BJ (cell line): ENCODE measurements around the gene JUP. TPM values are rescaled to one million over a fixed set of nuclear protein-coding genes. Genes with fewer than 3 reads are reported as not detected.

Experiments
- CTCF ChIA-PET: fragments of 350-600 bp; formaldehyde crosslinking; extraction: SDS; loops from one replicate; lab custom pipeline; 2021; ENCODE audit warnings: antibody characterized with exemption, inconsistent platforms; lab: Yijun Ruan, JAX
- POLR2A ChIA-PET: fragments of 300-600 bp; sonication (Branson Sonifier 250); formaldehyde crosslinking; extraction: SDS; loops from one replicate; lab custom pipeline; 2021; ENCODE audit warnings: antibody characterized with exemption; lab: Charles Lee
- DNase-seq: peaks from one replicate; pipeline ENCODE4 v3.0.0-alpha.2; 2011; ENCODE audit warnings: low read depth
- H3K27me3 ChIP-seq: 2 replicates; pipeline ENCODE4 v1.6.0; 2011; ENCODE audit warnings: low read length; ENCODE audit not compliant: control insufficient read depth, insufficient read depth
- H3K36me3 ChIP-seq: 2 replicates; pipeline ENCODE4 v1.5.1; 2011; ENCODE audit warnings: low read length; ENCODE audit not compliant: control insufficient read depth, insufficient read depth
- H3K4me3 ChIP-seq: 2 replicates; pipeline ENCODE4 v1.5.1; 2011; ENCODE audit warnings: low read depth, mild to moderate bottlenecking, control low read depth, low read length
- polyA plus RNA-seq: library from polyadenylated mRNA; depleted of rRNA; stranded (reverse); fragments of >200 nt; gene quantifications from 2 replicates; pipeline ENCODE4 v1.2.3, GENCODE V29; 2011
- TF ChIP-seq, protein P1 (sequence below): IDR thresholded peaks from 2 replicates; pipeline ENCODE4 v1.5.1; 2011; ENCODE audit warnings: low read depth, mild to moderate bottlenecking, control low read depth, inconsistent platforms, low read length, moderate library complexity; ENCODE audit not compliant: insufficient read depth

The JUP gene
- polyA plus RNA-seq, 1 experiment = 9.4 TPM

DNA sequence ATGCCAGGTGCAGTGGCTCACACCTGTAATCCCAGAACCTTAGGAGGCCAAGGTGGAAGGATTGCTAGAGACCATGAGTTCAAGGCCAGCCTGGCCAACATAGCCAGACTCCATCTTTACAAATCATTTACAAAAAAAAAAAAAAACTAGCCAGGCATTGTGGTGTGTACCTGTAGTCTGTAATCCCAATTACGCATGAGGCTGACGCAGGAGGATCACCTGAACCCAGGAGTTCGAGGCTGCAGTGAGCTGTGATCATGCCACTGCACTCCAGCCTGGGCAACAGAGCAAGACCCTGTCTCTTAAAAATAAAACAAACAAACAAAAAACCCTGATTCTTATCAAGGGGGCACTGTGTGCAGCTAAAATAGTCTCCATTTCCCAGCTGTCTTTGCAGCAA lies 35.2 kb downstream of the JUP start:
- POLR2A ChIA-PET = no interaction called here
- Histone ChIP-seq H3K36me3 (no peaks in the 10 kb centered on the region), H3K27me3 (no peaks in the 10 kb centered on the region), H3K4me3 (no peak overlapping the region)
- TF ChIP-seq, protein P1, sequence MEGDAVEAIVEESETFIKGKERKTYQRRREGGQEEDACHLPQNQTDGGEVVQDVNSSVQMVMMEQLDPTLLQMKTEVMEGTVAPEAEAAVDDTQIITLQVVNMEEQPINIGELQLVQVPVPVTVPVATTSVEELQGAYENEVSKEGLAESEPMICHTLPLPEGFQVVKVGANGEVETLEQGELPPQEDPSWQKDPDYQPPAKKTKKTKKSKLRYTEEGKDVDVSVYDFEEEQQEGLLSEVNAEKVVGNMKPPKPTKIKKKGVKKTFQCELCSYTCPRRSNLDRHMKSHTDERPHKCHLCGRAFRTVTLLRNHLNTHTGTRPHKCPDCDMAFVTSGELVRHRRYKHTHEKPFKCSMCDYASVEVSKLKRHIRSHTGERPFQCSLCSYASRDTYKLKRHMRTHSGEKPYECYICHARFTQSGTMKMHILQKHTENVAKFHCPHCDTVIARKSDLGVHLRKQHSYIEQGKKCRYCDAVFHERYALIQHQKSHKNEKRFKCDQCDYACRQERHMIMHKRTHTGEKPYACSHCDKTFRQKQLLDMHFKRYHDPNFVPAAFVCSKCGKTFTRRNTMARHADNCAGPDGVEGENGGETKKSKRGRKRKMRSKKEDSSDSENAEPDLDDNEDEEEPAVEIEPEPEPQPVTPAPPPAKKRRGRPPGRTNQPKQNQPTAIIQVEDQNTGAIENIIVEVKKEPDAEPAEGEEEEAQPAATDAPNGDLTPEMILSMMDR = no peak
- CTCF ChIA-PET = interaction anchor here (1.1 to 3.4 kb wide), 4 partner anchors 9 to 50 kb away, joined by 4 to 12 read pairs (median 6); no protein-coding TSS in a partner anchor
- DNase-seq = no peak

DNA sequence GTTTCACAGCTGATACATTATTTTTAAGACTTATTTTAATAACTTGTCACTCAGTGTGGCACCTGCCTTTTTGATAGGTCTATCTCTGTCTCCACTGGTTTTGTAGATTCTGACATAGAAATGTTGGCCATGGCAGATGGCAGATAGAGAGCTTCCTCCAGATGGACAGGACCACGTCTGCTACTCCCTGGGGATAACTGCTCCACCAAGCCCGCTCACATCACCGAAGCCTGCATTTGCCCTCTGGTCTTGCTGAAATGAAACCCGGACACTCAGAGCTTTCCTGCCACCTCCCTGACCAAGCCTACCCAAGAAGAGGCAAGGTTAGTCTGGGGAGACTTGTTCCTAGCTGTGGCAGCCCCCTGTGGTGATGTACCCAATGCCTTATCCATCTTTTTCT lies 35.6 kb downstream of the JUP start:
- TF ChIP-seq, protein P1 = no peak
- Histone ChIP-seq H3K27me3 (no peaks in the 10 kb centered on the region), H3K4me3 (no peak overlapping the region), H3K36me3 (no peaks in the 10 kb centered on the region)
- no peak for DNase-seq
- ChIA-PET POLR2A (no interaction called here), CTCF (interaction anchor here (1.1 to 3.4 kb wide), 5 partner anchors 14 to 62 kb away, joined by 3 to 12 read pairs (median 4); partner anchors contain the start of gene P3H4)

DNA sequence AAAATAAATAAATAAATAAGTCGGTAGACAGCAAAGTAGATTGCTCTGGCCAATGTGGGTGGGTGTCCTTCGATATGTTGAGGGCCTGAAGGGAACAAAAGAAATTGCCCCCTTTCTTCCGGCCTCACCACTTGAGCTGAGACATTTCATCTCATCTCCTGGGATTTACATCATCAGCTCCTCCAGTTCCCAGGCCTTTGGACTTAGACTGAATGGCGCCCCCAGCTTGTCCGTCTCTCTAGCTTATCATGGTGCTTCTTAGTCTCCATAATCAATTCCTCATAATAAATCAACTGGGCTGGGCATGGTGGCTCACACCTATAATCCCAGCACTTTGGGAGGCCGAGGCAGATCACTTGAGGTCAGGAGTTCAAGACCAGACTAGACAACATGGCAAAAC lies 38.2 kb downstream of the JUP start:
- Histone ChIP-seq H3K27me3 (no peaks in the 10 kb centered on the region), H3K4me3 (no peak overlapping the region), H3K36me3 (no peaks in the 10 kb centered on the region)
- TF ChIP-seq, protein P1 = no peak
- ChIA-PET CTCF (interaction anchor here (1.2 to 1.4 kb wide), 3 partner anchors 9 to 53 kb away, joined by 3 to 4 read pairs (median 4); partner anchors contain the start of gene JUP), POLR2A (interaction anchor here (0.6 kb wide), 1 partner anchor 1227 kb away, joined by 10 read pairs; no protein-coding TSS in a partner anchor)
- DNase-seq = no peak

DNA sequence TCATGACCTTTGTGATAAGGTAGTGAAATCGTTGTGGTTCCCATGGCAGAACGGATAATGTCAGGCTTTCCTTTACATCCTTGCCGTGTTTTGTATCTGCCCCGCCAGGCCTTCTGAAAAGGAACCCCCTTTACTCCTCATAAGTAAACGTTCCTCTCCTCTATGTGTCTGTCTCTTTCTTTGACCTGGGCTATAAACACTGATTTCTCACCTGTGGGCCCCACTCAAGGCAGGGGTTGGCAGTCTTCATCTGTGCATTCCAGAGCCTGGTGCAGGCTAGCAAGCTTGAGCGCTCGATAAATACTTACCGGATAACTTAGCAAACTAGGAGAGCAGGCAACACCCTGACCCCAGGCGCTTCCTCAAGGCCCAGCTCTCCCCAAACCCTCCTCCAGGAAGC lies 44.8 kb downstream of the JUP start:
- H3K4me3 ChIP-seq = no peak overlapping the region
- TF ChIP-seq, protein P1 = no peak
- DNase-seq = no peak
- peaks cover 6% of the 10 kb centered on the region for H3K27me3 ChIP-seq
- H3K36me3 ChIP-seq = no peaks in the 10 kb centered on the region
- CTCF ChIA-PET = interaction anchor here (0.8 to 14.6 kb wide), 2 partner anchors 10 to 59 kb away, joined by 5 to 125 read pairs; no protein-coding TSS in a partner anchor
- POLR2A ChIA-PET = no interaction called here

DNA sequence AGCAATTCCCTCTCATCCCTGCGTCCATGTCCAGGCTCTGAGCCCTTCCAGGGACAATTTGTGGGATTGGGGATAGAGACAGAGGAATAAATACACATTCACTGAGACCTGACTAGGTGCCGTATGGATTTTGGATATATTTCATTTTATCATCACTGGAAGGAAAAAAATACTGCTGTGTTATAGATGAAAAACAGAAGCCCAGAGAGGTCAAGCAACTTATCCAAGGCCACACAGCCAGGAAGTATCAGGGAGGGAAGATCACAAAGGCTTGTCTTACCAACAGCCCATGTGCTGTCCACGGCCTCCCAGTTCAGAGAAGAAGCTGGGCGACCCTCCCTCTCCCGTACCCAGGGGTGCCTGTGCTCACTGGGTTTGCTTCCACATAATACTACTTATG lies 46.0 kb downstream of the JUP start:
- no peak for DNase-seq
- POLR2A ChIA-PET = no interaction called here
- peaks cover 13% of the 10 kb centered on the region for H3K27me3 ChIP-seq
- H3K36me3 ChIP-seq = no peaks in the 10 kb centered on the region
- no peak overlapping the region for H3K4me3 ChIP-seq
- CTCF ChIA-PET = interaction anchor here (14.6 kb wide), 1 partner anchor 61 kb away, joined by 125 read pairs; no protein-coding TSS in a partner anchor
- TF ChIP-seq, protein P1 = no peak
